Measurements from ENCODE around the gene PXDN.

The PXDN gene

GRCh38 chr2:1715184-1716013, 28.9 kb downstream of the PXDN start:
- no peak for TF ChIP-seq CTCF (conservative IDR thresholded peaks at IDR 0.05; ENCODE audit: low read depth, low read length)
- no peak overlapping the region for H3K4me3 ChIP-seq (ENCODE audit: low read depth, low read length)
- DNase-seq (ENCODE audit: low read depth) = no peak

- no peak for DNase-seq (ENCODE audit: low read depth)
- no peak overlapping the region for H3K4me3 ChIP-seq (ENCODE audit: low read depth, low read length)
- TF ChIP-seq CTCF (conservative IDR thresholded peaks at IDR 0.05; ENCODE audit: low read depth, low read length) = no peak
These were observed 29.8 kb downstream of the PXDN start for GRCh38 chr2:1714291-1715064.

GRCh38 chr2:1713839-1714236, 30.5 kb downstream of the PXDN start:
- TF ChIP-seq CTCF (conservative IDR thresholded peaks at IDR 0.05; ENCODE audit: low read depth, low read length) = no peak
- no peak for DNase-seq (ENCODE audit: low read depth)
- no peak overlapping the region for H3K4me3 ChIP-seq (ENCODE audit: low read depth, low read length)

- no peak for DNase-seq (ENCODE audit: low read depth)
- no peak for TF ChIP-seq CTCF (conservative IDR thresholded peaks at IDR 0.05; ENCODE audit: low read depth, low read length)
- no peak overlapping the region for H3K4me3 ChIP-seq (ENCODE audit: low read depth, low read length)
These were observed 31.0 kb downstream of the PXDN start for GRCh38 chr2:1713142-1713838.

- no peak for TF ChIP-seq CTCF (conservative IDR thresholded peaks at IDR 0.05; ENCODE audit: low read depth, low read length)
- DNase-seq (ENCODE audit: low read depth) = no peak
- no peak overlapping the region for H3K4me3 ChIP-seq (ENCODE audit: low read depth, low read length)
These were observed 34.3 kb downstream of the PXDN start for GRCh38 chr2:1709946-1710560.

DNA sequence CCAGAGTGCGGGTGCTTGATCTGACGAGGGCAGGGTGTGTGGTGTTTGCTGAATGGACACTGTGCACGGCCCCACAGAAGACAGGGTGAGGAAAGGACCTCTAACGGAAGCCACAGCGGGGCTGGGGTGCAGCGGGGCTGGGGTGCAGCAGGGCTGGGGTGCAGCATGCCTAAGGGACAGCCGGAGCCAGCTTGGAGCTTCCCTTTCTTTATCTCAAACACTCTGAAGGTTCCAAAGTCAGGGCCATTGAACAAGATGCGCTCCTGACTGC, 35.0 kb downstream of the PXDN start:
- no peak for DNase-seq (ENCODE audit: low read depth)
- H3K4me3 ChIP-seq (ENCODE audit: low read depth, low read length) = no peak overlapping the region
- TF ChIP-seq CTCF (conservative IDR thresholded peaks at IDR 0.05; ENCODE audit: low read depth, low read length) = no peak

Data from choroid plexus epithelial cell (primary cell).